Measurements from ENCODE around the gene PLD1. TPM values are rescaled to one million over a fixed set of nuclear protein-coding genes. Genes with fewer than 3 reads are reported as not detected.

PLD1 gene
- total RNA-seq, 1 donor from 2014 or later: 0.21 TPM

- H3K36me3 ChIP-seq: no peaks in the 10 kb centered on the region
- Mint-ChIP-seq H3K9me3 (peaks cover 2% of the 10 kb centered on the region), H3K36me3 (peaks cover 2% of the 10 kb centered on the region), H3K27ac (no peak overlapping the region), H3K4me1 (no peaks in the 10 kb centered on the region), H3K4me3 (no peak overlapping the region), H3K27me3 (ENCODE audit: insufficient read depth, low read depth) (peaks cover 5% of the 10 kb centered on the region)
- no peaks in the 10 kb centered on the region for H3K4me1 ChIP-seq
- no peak overlapping the region for H3K4me2 ChIP-seq
- no peaks in the 10 kb centered on the region for H3F3A ChIP-seq (ENCODE audit: low read depth)
- H3K27me3 ChIP-seq: no peaks in the 10 kb centered on the region
- H2AFZ ChIP-seq (replicated peaks): no peak overlapping the region
- H4K20me1 ChIP-seq (ENCODE audit: low read depth): no peaks in the 10 kb centered on the region
- H3K27ac ChIP-seq: no peak overlapping the region
- H3K4me3 ChIP-seq: no peak overlapping the region
- H3K9me3 ChIP-seq (ENCODE audit: low read depth): no peaks in the 10 kb centered on the region
- DNase-seq (ENCODE audit: low spot score): no peak
- no peak overlapping the region for H3K9ac ChIP-seq
- H3K79me2 ChIP-seq (ENCODE audit: low read depth): no peaks in the 10 kb centered on the region
- no peak for TF ChIP-seq CTCF (IDR thresholded peaks at IDR 0.05)
- TF ChIP-seq EZH2phosphoT487 (IDR thresholded peaks at IDR 0.05): no peak
- no peak for TF ChIP-seq EZH2 (IDR thresholded peaks at IDR 0.05)
Observed at GRCh38 chr3:171783626-171784025, 26.7 kb downstream of the PLD1 start.

- H3K79me2 ChIP-seq (ENCODE audit: low read depth): no peaks in the 10 kb centered on the region
- H3K4me2 ChIP-seq: no peak overlapping the region
- no peaks in the 10 kb centered on the region for H3K27me3 ChIP-seq
- Mint-ChIP-seq H3K36me3 (peaks cover 2% of the 10 kb centered on the region), H3K9me3 (peaks cover 2% of the 10 kb centered on the region), H3K4me3 (no peak overlapping the region), H3K4me1 (no peaks in the 10 kb centered on the region), H3K27ac (no peak overlapping the region), H3K27me3 (ENCODE audit: insufficient read depth, low read depth) (peaks cover 5% of the 10 kb centered on the region)
- H3K9ac ChIP-seq: no peak overlapping the region
- H3K4me3 ChIP-seq: no peak overlapping the region
- no peaks in the 10 kb centered on the region for H3K36me3 ChIP-seq
- H4K20me1 ChIP-seq (ENCODE audit: low read depth): no peaks in the 10 kb centered on the region
- no peak overlapping the region for H3K27ac ChIP-seq
- no peak overlapping the region for H2AFZ ChIP-seq (replicated peaks)
- TF ChIP-seq CTCF (IDR thresholded peaks at IDR 0.05) (no peak), EZH2phosphoT487 (IDR thresholded peaks at IDR 0.05) (no peak), EZH2 (IDR thresholded peaks at IDR 0.05) (no peak)
- H3K4me1 ChIP-seq: no peaks in the 10 kb centered on the region
- DNase-seq (ENCODE audit: low spot score): no peak
- no peaks in the 10 kb centered on the region for H3F3A ChIP-seq (ENCODE audit: low read depth)
- H3K9me3 ChIP-seq (ENCODE audit: low read depth): no peaks in the 10 kb centered on the region
Observed at GRCh38 chr3:171783086-171783485, 27.2 kb downstream of the PLD1 start.

GRCh38 chr3:171782617-171783016 is 27.7 kb downstream of the PLD1 start:
- Mint-ChIP-seq H3K27ac (no peak overlapping the region), H3K27me3 (ENCODE audit: insufficient read depth, low read depth) (peaks cover 5% of the 10 kb centered on the region), H3K4me3 (no peak overlapping the region), H3K36me3 (peaks cover 2% of the 10 kb centered on the region), H3K9me3 (peaks cover 2% of the 10 kb centered on the region), H3K4me1 (no peaks in the 10 kb centered on the region)
- H3K9me3 ChIP-seq (ENCODE audit: low read depth): no peaks in the 10 kb centered on the region
- H3F3A ChIP-seq (ENCODE audit: low read depth): no peaks in the 10 kb centered on the region
- TF ChIP-seq EZH2 (IDR thresholded peaks at IDR 0.05) (no peak), EZH2phosphoT487 (IDR thresholded peaks at IDR 0.05) (no peak), CTCF (IDR thresholded peaks at IDR 0.05) (no peak)
- no peaks in the 10 kb centered on the region for H3K36me3 ChIP-seq
- H3K27me3 ChIP-seq: no peaks in the 10 kb centered on the region
- no peak for DNase-seq (ENCODE audit: low spot score)
- no peaks in the 10 kb centered on the region for H3K79me2 ChIP-seq (ENCODE audit: low read depth)
- H3K4me1 ChIP-seq: no peaks in the 10 kb centered on the region
- no peak overlapping the region for H3K9ac ChIP-seq
- H2AFZ ChIP-seq (replicated peaks): no peak overlapping the region
- no peak overlapping the region for H3K27ac ChIP-seq
- H3K4me2 ChIP-seq: no peak overlapping the region
- H3K4me3 ChIP-seq: no peak overlapping the region
- H4K20me1 ChIP-seq (ENCODE audit: low read depth): no peaks in the 10 kb centered on the region
